ENCODE data around the gene TOMM40. TPM values are rescaled to one million over a fixed set of nuclear protein-coding genes. Genes with fewer than 3 reads are reported as not detected.
A peak's percentile ranks its signal among the peaks of the same experiment; 100 is the strongest.

Gene TOMM40
- total and polyA plus RNA-seq, 9 of the 15 experiments (the other 6 are each of a cell fraction or from before 2014, with no cell fraction given): 0.89 to 290 (median 160) TPM

GRCh38 chr19:44900328-44901244 is 9.5 kb downstream of the TOMM40 start (continued):
- TF ChIP-seq ZHX1 (conservative IDR thresholded peaks at IDR 0.05; ENCODE audit: low read length): no peak

- intact Hi-C loops (cut with micrococcal nuclease) (loop anchor here (1.0 to 5.0 kb wide), 2 partner anchors 48 to 154 kb away; no protein-coding TSS in a partner anchor), in situ Hi-C loops (cut with MboI) (no loop called here)
- Histone ChIP-seq H3K27me3 (ENCODE audit: control insufficient read depth in 2 of 2, insufficient read depth in 2 of 2, low read length in 2 of 2) (no peaks in the 10 kb centered on the region), H3K4me2 (ENCODE audit: insufficient read depth, low read length) (no peak overlapping the region), H2AFZ (ENCODE audit: low read depth, low read length) (no peak overlapping the region), H3K9me3 (replicated peaks; ENCODE audit: control insufficient read depth, insufficient read depth, low read depth, low read length) (no peaks in the 10 kb centered on the region), H3K4me1 (replicated peaks in 1 of 2; ENCODE audit: control insufficient read depth in 2 of 2, insufficient read depth in 2 of 2, low read length in 2 of 2) (peaks cover 20 to 60% of the 10 kb centered on the region in 2 experiments; a peak in 4 of 5 replicates), H3K9ac (ENCODE audit: insufficient read depth in 1 of 2, low read depth in 2 of 2, low read length in 2 of 2) (0 out of 4 replicates have a peak overlapping the region, but pooled peaks of 1 of the 2 experiments have one; percentile 1), H3K36me3 (ENCODE audit: control insufficient read depth, insufficient read depth, low read length) (peaks cover 68% of the 10 kb centered on the region; the same call in 2 of the 3 replicates), H4K20me1 (replicated peaks; ENCODE audit: control insufficient read depth, insufficient read depth, low read length) (0 out of 2 replicates have a peak, but pooled peaks cover 3% of the 10 kb centered on the region), H3K79me2 (ENCODE audit: control insufficient read depth, insufficient read depth, low read length) (peaks cover under 1% of the 10 kb centered on the region; the same call in 2 of the 3 replicates), H3K9me1 (ENCODE audit: control insufficient read depth, insufficient read depth, low read length) (no peaks in the 10 kb centered on the region), H3K27ac (ENCODE audit: extremely low read depth, low read depth, low read length) (no peak overlapping the region), H3K4me3 (no peak overlapping the region)
- no peak for TF ChIP-seq MBD2 (IDR thresholded peaks at IDR 0.05; ENCODE audit: borderline replicate concordance, low read depth)
- TF ChIP-seq PHF20 (IDR thresholded peaks at IDR 0.05; ENCODE audit: partially characterized antibody): no peak
- peak; percentile 50 for TF ChIP-seq RBFOX2 (IDR thresholded peaks at IDR 0.05; ENCODE audit: low read depth, low read length)
- no peak for TF ChIP-seq ATF7 (IDR thresholded peaks at IDR 0.05)
- no peak for TF ChIP-seq DPF2 (IDR thresholded peaks at IDR 0.05)
- no peak for TF ChIP-seq CBX5 (IDR thresholded peaks at IDR 0.05; ENCODE audit: borderline replicate concordance, low read depth)
- TF ChIP-seq POLR2G (IDR thresholded peaks at IDR 0.05; ENCODE audit: low read depth, low read length): peak; percentile 60
- no peak for TF ChIP-seq YY1 (IDR thresholded peaks at IDR 0.05; ENCODE audit: borderline replicate concordance in 1 of 3, control insufficient read depth in 1 of 3, extremely low read depth in 1 of 3, insufficient read depth in 3 of 3, insufficient read length in 1 of 3, insufficient replicate concordance in 2 of 3, low read depth in 1 of 3, low read length in 2 of 3)
- TF ChIP-seq ZNF134 (CRISPR knock-in tag; conservative IDR thresholded peaks at IDR 0.05): no peak
- DNase-seq (ENCODE audit: extremely low read depth in 1 of 4, low spot score in 3 of 4) (no peak), ATAC-seq (no peak), FAIRE-seq (no peak)
- POLR2A ChIA-PET: interaction anchor here (1.1 to 1.7 kb wide), 3 partner anchors 8 to 13 kb away, joined by 3 to 4 read pairs (median 4); no protein-coding TSS in a partner anchor
- TSS peak; percentile 68 for BruUV-seq (replicated peaks)
- CTCF ChIA-PET (ENCODE audit: low intra/inter-chr PET ratio): interaction anchor here (0.7 to 2.1 kb wide), 4 partner anchors 46 to 156 kb away, joined by 3 to 27 read pairs (median 5); partner anchors contain the start of gene CLPTM1
- WGBS (ENCODE audit: insufficient coverage, low coverage, missing lambda C conversion rate): 73% methylated on average over 8 of the region's 15 CpGs
Observed at GRCh38 chr19:44903216-44903601, 12.2 kb downstream of the TOMM40 start.

Data from K562 (cell line).